Skeletal muscle tissue (tissue), 4 donors: ENCODE measurements around the gene SLC6A7. TPM values are rescaled to one million over a fixed set of nuclear protein-coding genes. Genes with fewer than 3 reads are reported as not detected.

Experiments
- H3K27ac ChIP-seq: one replicate; pipeline ENCODE4 v1.7.0; 2013; ENCODE audit warnings: mild to moderate bottlenecking, low read depth, low read length, inconsistent platforms
- H3K27me3 ChIP-seq, 3 donors: one replicate each; pipeline ENCODE4 v1.7.0; 2013; ENCODE audit warnings: low read length in 3 of 3; ENCODE audit not compliant: control insufficient read depth in 3 of 3, insufficient read depth in 3 of 3
- H3K36me3 ChIP-seq, 3 donors: one replicate each; pipeline ENCODE4 v1.7.0; 2013; ENCODE audit warnings: low read length in 3 of 3; ENCODE audit not compliant: control insufficient read depth in 3 of 3, insufficient read depth in 3 of 3
- H3K4me1 ChIP-seq, 3 donors: one replicate each; pipeline ENCODE4 v1.7.0; 2013; ENCODE audit warnings: low read length in 3 of 3, mild to moderate bottlenecking in 3 of 3; ENCODE audit not compliant: control insufficient read depth in 3 of 3, insufficient read depth in 3 of 3
- H3K4me3 ChIP-seq, 3 donors: one replicate each; pipeline ENCODE4 v1.7.0; 2013; ENCODE audit warnings: low read length in 3 of 3
- H3K9ac ChIP-seq, 3 donors: one replicate each; pipeline ENCODE4 v1.7.0; 2013; ENCODE audit warnings: low read length in 3 of 3, mild to moderate bottlenecking in 3 of 3, moderate library complexity in 2 of 3, low read depth in 1 of 3
- H3K9me3 ChIP-seq, 3 donors: one replicate each; pipeline ENCODE4 v1.7.0; 2013; ENCODE audit warnings: low read length in 3 of 3; ENCODE audit not compliant: control insufficient read depth in 3 of 3
- total RNA-seq: library from RNA; depleted of rRNA; stranded (reverse); fragments of >200 nt; gene quantifications from one replicate; pipeline ENCODE4 v1.2.3, GENCODE V29; 2014
- donor health status: Osteomylitis.

Gene SLC6A7
- not detected for total RNA-seq

DNA sequence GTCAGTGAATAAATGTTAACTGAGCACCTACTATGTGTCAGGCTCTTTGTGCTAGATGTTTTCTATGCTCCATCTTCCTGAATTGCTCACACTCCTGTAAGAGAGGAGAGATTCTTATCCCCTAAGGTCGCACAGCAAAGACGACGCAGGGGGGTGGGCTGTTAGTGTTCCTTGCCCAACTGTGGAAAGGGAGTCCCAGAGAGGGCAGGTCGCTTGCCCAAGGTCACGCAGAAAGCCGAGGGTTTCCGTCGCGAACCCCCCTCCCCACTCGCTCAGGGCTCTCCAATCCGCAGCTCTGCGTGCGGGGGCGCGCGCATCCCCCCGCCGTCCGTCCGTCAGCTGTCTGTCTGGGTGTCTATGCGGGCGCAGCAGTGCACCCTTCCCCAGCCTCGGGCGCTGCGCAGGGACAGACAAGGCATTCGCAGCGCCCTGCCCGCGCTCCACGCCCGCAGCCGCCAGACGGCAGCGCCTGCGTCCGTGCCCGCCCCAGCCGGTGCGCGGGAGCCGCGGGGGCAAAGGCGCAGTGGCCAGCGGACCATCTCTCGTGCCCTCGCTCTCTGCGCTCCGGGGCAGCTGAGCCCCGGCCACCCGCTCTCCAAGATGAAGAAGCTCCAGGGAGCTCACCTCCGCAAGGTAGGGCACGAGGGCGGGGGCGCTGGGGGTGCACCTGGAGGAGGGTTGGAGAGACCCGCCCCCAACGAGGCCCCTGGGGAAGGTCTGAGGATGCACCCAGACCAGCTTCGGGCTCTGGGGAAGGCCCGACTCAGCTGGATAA, at the start of gene SLC6A7:
TSS of gene SLC6A7 (plus strand) at position 335 of the 775 bp plus-strand sequence. CDS start at position 601, 266 bp downstream.
- H3K9ac ChIP-seq: peak within 1 kb of the TSS in 1 of 3 donors; percentile 50
- H3K4me1 ChIP-seq: peaks cover 12 to 37% (median 25%) of the 10 kb centered on the region in 3 donors
- H3K9me3 ChIP-seq: no peaks in the 10 kb centered on the region
- H3K4me3 ChIP-seq: peak within 1 kb of the TSS in 1 of 3 donors; percentile 13
- H3K27ac ChIP-seq: peak within 1 kb of the TSS; percentile 49
- no peaks in the 10 kb centered on the region for H3K36me3 ChIP-seq
- peaks cover 8 to 16% (median 12%) of the 10 kb centered on the region in 3 donors for H3K27me3 ChIP-seq

- H3K27me3 ChIP-seq: no peaks in the 10 kb centered on the region
- H3K36me3 ChIP-seq: peaks cover 0 to 3% (median 0%) of the 10 kb centered on the region in 3 donors
- peaks cover 66 to 78% (median 70%) of the 10 kb centered on the region in 3 donors for H3K4me1 ChIP-seq
- peak overlapping the region in 1 of 3 donors; percentile 64 for H3K9ac ChIP-seq
- peak overlapping the region; percentile 82 for H3K27ac ChIP-seq
- no peaks in the 10 kb centered on the region for H3K9me3 ChIP-seq
- peak overlapping the region in 2 of 3 donors; percentile 27 to 29 for H3K4me3 ChIP-seq
Observed at GRCh38 chr5:150140830-150141229, 49.0 kb upstream of the SLC6A7 start.

DNA sequence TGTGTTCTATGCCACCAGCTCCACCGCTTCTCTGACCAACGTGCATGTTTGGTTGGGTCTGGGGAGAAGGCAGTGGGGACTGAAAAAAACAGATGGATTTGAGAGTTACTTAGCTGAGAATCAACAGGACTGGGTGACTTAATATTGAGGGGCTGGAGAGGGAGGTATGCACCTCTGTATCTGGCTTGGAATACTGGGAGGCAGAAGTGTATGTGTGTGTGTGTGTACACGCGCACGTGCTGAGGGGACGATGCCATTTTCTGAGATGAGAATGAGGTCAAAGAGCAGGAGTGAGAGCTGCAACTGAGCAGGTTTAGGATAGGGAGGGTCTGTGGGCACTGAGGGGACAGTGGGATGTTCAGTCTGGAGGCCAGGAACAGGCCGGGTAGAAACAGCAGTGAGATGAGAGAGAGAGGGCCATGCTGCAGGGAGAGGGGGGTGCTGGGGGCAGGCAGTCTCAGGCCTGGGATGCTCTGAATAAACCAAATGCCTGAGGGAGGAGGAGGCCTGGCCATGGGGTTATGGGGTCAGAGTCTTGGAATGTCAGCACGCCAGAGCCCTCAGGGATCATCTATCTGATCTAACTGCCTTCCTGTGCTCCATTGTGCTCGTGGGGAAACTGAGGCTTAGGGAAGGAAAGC, 48.2 kb upstream of the SLC6A7 start:
- Histone ChIP-seq H3K27me3 (no peaks in the 10 kb centered on the region), H3K36me3 (no peaks in the 10 kb centered on the region), H3K27ac (peak overlapping the region; percentile 82), H3K4me1 (peaks cover 60 to 77% (median 62%) of the 10 kb centered on the region in 3 donors), H3K9ac (peak overlapping the region in 1 of 3 donors; percentile 60), H3K4me3 (peak overlapping the region in 1 of 3 donors; percentile 13), H3K9me3 (no peaks in the 10 kb centered on the region)

DNA sequence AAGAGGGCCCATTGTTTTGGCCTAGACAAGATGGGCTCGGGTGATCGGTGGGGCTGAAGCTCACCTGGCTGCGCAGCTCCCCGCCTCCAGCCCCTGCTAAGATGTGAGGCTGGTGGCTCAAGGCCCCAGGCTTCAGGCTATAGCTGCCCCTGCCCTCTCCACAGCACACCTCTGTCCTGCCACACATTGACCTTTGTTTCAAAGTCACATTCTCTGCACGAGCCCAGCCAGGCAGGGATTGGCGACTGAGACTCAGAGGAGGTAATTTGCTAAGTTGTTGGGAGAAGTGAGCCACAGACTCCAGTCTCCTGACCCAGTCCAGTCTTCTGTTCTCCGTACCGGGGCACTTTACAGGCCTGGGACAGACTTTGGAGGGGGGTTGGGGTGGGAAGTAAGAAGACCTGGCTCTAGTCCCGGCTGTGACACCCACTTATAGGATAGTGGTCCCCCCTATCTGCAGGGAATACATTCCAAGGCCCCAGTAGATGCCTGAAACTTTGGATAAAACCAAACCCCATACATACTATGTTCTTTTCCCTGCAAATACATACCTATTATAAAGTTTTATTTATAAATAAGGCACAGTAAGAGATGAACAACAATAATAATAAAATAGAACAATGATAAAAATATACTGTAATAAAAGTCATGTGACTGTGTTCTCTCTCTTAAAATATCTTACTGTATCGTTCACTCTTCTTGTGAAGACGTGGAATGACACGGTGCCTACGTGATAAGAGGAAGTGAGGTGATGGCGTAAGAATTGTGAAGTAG, 47.5 kb upstream of the SLC6A7 start:
- no peaks in the 10 kb centered on the region for H3K36me3 ChIP-seq
- peaks cover 55 to 71% (median 56%) of the 10 kb centered on the region in 3 donors for H3K4me1 ChIP-seq
- H3K27me3 ChIP-seq: no peaks in the 10 kb centered on the region
- peak overlapping the region; percentile 82 for H3K27ac ChIP-seq
- no peaks in the 10 kb centered on the region for H3K9me3 ChIP-seq
- H3K4me3 ChIP-seq: no peak overlapping the region
- H3K9ac ChIP-seq: peak overlapping the region in 1 of 3 donors; percentile 60

- peak overlapping the region in 1 of 3 donors; percentile 66 for H3K9ac ChIP-seq
- H3K4me1 ChIP-seq: peaks cover 49 to 66% (median 54%) of the 10 kb centered on the region in 3 donors
- H3K9me3 ChIP-seq: no peaks in the 10 kb centered on the region
- H3K4me3 ChIP-seq: no peak overlapping the region
- no peaks in the 10 kb centered on the region for H3K36me3 ChIP-seq
- H3K27me3 ChIP-seq: no peaks in the 10 kb centered on the region
- H3K27ac ChIP-seq: peak overlapping the region; percentile 82
Observed at GRCh38 chr5:150142959-150143349, 46.9 kb upstream of the SLC6A7 start.

GRCh38 chr5:150143350-150144245, 46.3 kb upstream of the SLC6A7 start:
- Histone ChIP-seq H3K27ac (peak overlapping the region; percentile 82), H3K4me1 (peaks cover 44 to 60% (median 51%) of the 10 kb centered on the region in 3 donors), H3K9ac (peak overlapping the region; percentile 20 to 66 (median 32)), H3K4me3 (peak overlapping the region in 1 of 3 donors; percentile 46), H3K36me3 (no peaks in the 10 kb centered on the region), H3K9me3 (no peaks in the 10 kb centered on the region), H3K27me3 (no peaks in the 10 kb centered on the region)

DNA sequence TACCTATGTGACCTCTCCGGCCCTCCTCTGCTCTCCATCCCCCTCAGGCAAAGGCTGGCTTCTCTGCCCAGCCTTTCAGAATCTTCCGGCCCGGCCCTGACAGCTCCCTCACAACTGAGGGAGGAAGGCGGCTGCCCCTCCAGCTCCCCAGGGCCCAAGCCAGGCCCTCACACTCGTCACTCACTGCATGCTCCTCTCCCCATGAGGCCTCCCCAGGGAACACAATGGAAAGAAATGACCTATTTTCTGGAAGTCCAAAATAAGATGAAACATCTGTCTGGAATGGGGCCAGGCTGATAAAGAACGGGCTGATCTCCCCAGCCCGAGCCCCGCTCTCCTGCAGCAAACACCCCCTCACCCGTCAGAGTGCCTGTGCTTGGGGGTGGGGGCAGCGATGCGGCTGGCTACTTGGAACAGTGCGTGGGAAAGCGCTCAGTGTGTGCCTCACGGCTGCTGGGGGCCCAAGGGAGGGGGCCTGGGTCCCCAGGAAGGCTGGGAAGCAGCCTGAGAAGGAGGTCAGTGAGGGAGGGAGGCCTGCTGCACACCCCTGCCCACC, 45.5 kb upstream of the SLC6A7 start:
- Histone ChIP-seq H3K9me3 (no peaks in the 10 kb centered on the region), H3K27me3 (no peaks in the 10 kb centered on the region), H3K36me3 (peaks cover 0 to 2% (median 0%) of the 10 kb centered on the region in 3 donors), H3K27ac (peak overlapping the region; percentile 82), H3K9ac (peak overlapping the region; percentile 32 to 66 (median 33)), H3K4me3 (no peak overlapping the region), H3K4me1 (peaks cover 43 to 55% (median 45%) of the 10 kb centered on the region in 3 donors)

DNA sequence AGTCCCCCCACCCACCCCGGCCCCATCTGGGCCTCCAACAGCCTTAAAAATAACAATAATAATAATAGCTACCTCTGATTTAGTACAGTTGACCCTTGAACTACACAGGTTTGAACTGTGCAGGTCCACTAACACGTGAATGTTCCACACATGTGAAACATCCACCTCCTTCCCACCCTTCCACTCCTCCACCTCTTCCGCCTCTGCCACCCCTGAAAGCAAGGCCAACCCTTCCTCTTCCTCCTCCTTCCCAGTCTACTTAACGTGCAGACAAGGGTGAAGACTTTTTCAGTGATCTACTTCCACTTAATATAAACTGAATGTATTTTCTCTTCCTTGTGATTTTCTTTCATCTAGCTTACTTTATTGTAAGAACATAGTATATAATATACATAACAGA, 45.0 kb upstream of the SLC6A7 start:
- Histone ChIP-seq H3K36me3 (peaks cover 0 to 2% (median 0%) of the 10 kb centered on the region in 3 donors), H3K27me3 (no peaks in the 10 kb centered on the region), H3K9me3 (no peaks in the 10 kb centered on the region), H3K4me3 (no peak overlapping the region), H3K27ac (peak overlapping the region; percentile 82), H3K4me1 (peaks cover 43 to 52% (median 43%) of the 10 kb centered on the region in 3 donors), H3K9ac (no peak overlapping the region)
